ENCODE results near the gene CMIP. TPM values are rescaled to one million over a fixed set of nuclear protein-coding genes. Genes with fewer than 3 reads are reported as not detected.
A peak's percentile ranks its signal among the peaks of the same experiment; 100 is the strongest.

Gene CMIP
- total RNA-seq, 1 donor from 2014 or later, result 45.8 TPM

GRCh38 chr16:81582655-81583441 is 138.2 kb downstream of the CMIP start:
- DNase-seq (ENCODE audit: low spot score), result no peak
- Mint-ChIP-seq H3K4me1 (ENCODE audit: low read depth) (no peaks in the 10 kb centered on the region), H3K4me3 (no peak overlapping the region), H3K27me3 (ENCODE audit: insufficient read depth) (no peaks in the 10 kb centered on the region), H3K36me3 (ENCODE audit: low read depth) (peaks cover 7% of the 10 kb centered on the region), H3K27ac (no peak overlapping the region), H3K9me3 (no peaks in the 10 kb centered on the region)
- intact Hi-C loops (cut with micrococcal nuclease), result no loop called here

- Mint-ChIP-seq H3K4me1 (ENCODE audit: low read depth) (peaks cover 7% of the 10 kb centered on the region), H3K9me3 (no peaks in the 10 kb centered on the region), H3K27me3 (ENCODE audit: insufficient read depth) (no peaks in the 10 kb centered on the region), H3K36me3 (ENCODE audit: low read depth) (peaks cover 7% of the 10 kb centered on the region), H3K4me3 (no peak overlapping the region), H3K27ac (no peak overlapping the region)
- no peak for DNase-seq (ENCODE audit: low spot score)
- intact Hi-C loops (cut with micrococcal nuclease), result no loop called here
Measured at GRCh38 chr16:81583893-81584631, 139.5 kb downstream of the CMIP start.

- intact Hi-C loops (cut with micrococcal nuclease), result no loop called here
- no peak overlapping the region for H3K27ac Mint-ChIP-seq
Measured at GRCh38 chr16:81585785-81586184, 141.2 kb downstream of the CMIP start.

GRCh38 chr16:81586417-81586816 is 141.8 kb downstream of the CMIP start:
- no peak for DNase-seq (ENCODE audit: low spot score)
- Mint-ChIP-seq H3K27ac (no peak overlapping the region), H3K4me1 (ENCODE audit: low read depth) (peaks cover 7% of the 10 kb centered on the region), H3K4me3 (no peak overlapping the region), H3K36me3 (ENCODE audit: low read depth) (peaks cover 7% of the 10 kb centered on the region), H3K27me3 (ENCODE audit: insufficient read depth) (no peaks in the 10 kb centered on the region), H3K9me3 (no peaks in the 10 kb centered on the region)
- intact Hi-C loops (cut with micrococcal nuclease), result no loop called here

More at GRCh38 chr16:81585785-81586184, 141.2 kb downstream of the CMIP start:
- Mint-ChIP-seq H3K9me3 (no peaks in the 10 kb centered on the region), H3K4me3 (no peak overlapping the region), H3K27me3 (ENCODE audit: insufficient read depth) (no peaks in the 10 kb centered on the region), H3K4me1 (ENCODE audit: low read depth) (peaks cover 7% of the 10 kb centered on the region), H3K36me3 (ENCODE audit: low read depth) (peaks cover 7% of the 10 kb centered on the region)
- no peak for DNase-seq (ENCODE audit: low spot score)

- no peaks in the 10 kb centered on the region for H3K9me3 Mint-ChIP-seq
- peaks cover 7% of the 10 kb centered on the region for H3K36me3 Mint-ChIP-seq (ENCODE audit: low read depth)
- intact Hi-C loops (cut with micrococcal nuclease), result no loop called here
- H3K27me3 Mint-ChIP-seq (ENCODE audit: insufficient read depth), result no peaks in the 10 kb centered on the region
- no peak for DNase-seq (ENCODE audit: low spot score)
- H3K4me3 Mint-ChIP-seq, result no peak overlapping the region
- peaks cover 7% of the 10 kb centered on the region for H3K4me1 Mint-ChIP-seq (ENCODE audit: low read depth)
- H3K27ac Mint-ChIP-seq, result no peak overlapping the region
Measured at GRCh38 chr16:81586977-81587625, 142.5 kb downstream of the CMIP start.

- Mint-ChIP-seq H3K27me3 (ENCODE audit: insufficient read depth) (no peaks in the 10 kb centered on the region), H3K27ac (no peak overlapping the region), H3K9me3 (no peaks in the 10 kb centered on the region), H3K36me3 (ENCODE audit: low read depth) (peaks cover 5% of the 10 kb centered on the region), H3K4me1 (ENCODE audit: low read depth) (peaks cover 7% of the 10 kb centered on the region), H3K4me3 (no peak overlapping the region)
- no peak for DNase-seq (ENCODE audit: low spot score)
- intact Hi-C loops (cut with micrococcal nuclease), result no loop called here
Measured at GRCh38 chr16:81587626-81588160, 143.1 kb downstream of the CMIP start.

GRCh38 chr16:81588326-81589081 is 143.9 kb downstream of the CMIP start:
- Mint-ChIP-seq H3K4me3 (no peak overlapping the region), H3K27ac (peak overlapping the region; percentile 31), H3K27me3 (ENCODE audit: insufficient read depth) (no peaks in the 10 kb centered on the region), H3K36me3 (ENCODE audit: low read depth) (peaks cover 3% of the 10 kb centered on the region), H3K4me1 (ENCODE audit: low read depth) (peaks cover 7% of the 10 kb centered on the region), H3K9me3 (no peaks in the 10 kb centered on the region)
- intact Hi-C loops (cut with micrococcal nuclease), result no loop called here
- no peak for DNase-seq (ENCODE audit: low spot score)

GRCh38 chr16:81589975-81590650 is 145.5 kb downstream of the CMIP start:
- no peaks in the 10 kb centered on the region for H3K27me3 Mint-ChIP-seq (ENCODE audit: insufficient read depth)
- no peak overlapping the region for H3K27ac Mint-ChIP-seq
- no peak overlapping the region for H3K4me3 Mint-ChIP-seq
- DNase-seq (ENCODE audit: low spot score), result no peak
- H3K4me1 Mint-ChIP-seq (ENCODE audit: low read depth), result peaks cover 10% of the 10 kb centered on the region
- peaks cover 1% of the 10 kb centered on the region for H3K9me3 Mint-ChIP-seq
- peaks cover 3% of the 10 kb centered on the region for H3K36me3 Mint-ChIP-seq (ENCODE audit: low read depth)
- intact Hi-C loops (cut with micrococcal nuclease), result no loop called here

GRCh38 chr16:81590714-81591544 is 146.3 kb downstream of the CMIP start:
- H3K27ac Mint-ChIP-seq, result no peak overlapping the region
- intact Hi-C loops (cut with micrococcal nuclease), result no loop called here
- H3K4me1 Mint-ChIP-seq (ENCODE audit: low read depth), result peaks cover 18% of the 10 kb centered on the region
- H3K9me3 Mint-ChIP-seq, result peaks cover 6% of the 10 kb centered on the region
- H3K4me3 Mint-ChIP-seq, result no peak overlapping the region
- H3K36me3 Mint-ChIP-seq (ENCODE audit: low read depth), result peaks cover 8% of the 10 kb centered on the region
- H3K27me3 Mint-ChIP-seq (ENCODE audit: insufficient read depth), result no peaks in the 10 kb centered on the region
- DNase-seq (ENCODE audit: low spot score), result no peak

- Mint-ChIP-seq H3K27me3 (ENCODE audit: insufficient read depth) (no peaks in the 10 kb centered on the region), H3K4me1 (ENCODE audit: low read depth) (peaks cover 24% of the 10 kb centered on the region), H3K4me3 (no peak overlapping the region), H3K27ac (no peak overlapping the region), H3K9me3 (peaks cover 6% of the 10 kb centered on the region), H3K36me3 (ENCODE audit: low read depth) (peaks cover 8% of the 10 kb centered on the region)
- intact Hi-C loops (cut with micrococcal nuclease), result no loop called here
- no peak for DNase-seq (ENCODE audit: low spot score)
Measured at GRCh38 chr16:81591545-81591870, 146.9 kb downstream of the CMIP start.

- H3K4me1 Mint-ChIP-seq (ENCODE audit: low read depth), result peaks cover 28% of the 10 kb centered on the region
- H3K4me3 Mint-ChIP-seq, result no peak overlapping the region
- H3K36me3 Mint-ChIP-seq (ENCODE audit: low read depth), result peaks cover 8% of the 10 kb centered on the region
- no peaks in the 10 kb centered on the region for H3K27me3 Mint-ChIP-seq (ENCODE audit: insufficient read depth)
- intact Hi-C loops (cut with micrococcal nuclease), result no loop called here
- H3K27ac Mint-ChIP-seq, result no peak overlapping the region
- peaks cover 6% of the 10 kb centered on the region for H3K9me3 Mint-ChIP-seq
- no peak for DNase-seq (ENCODE audit: low spot score)
Measured at GRCh38 chr16:81592353-81592866, 147.8 kb downstream of the CMIP start.
